ENCODE measurements around the gene OXA1L. TPM values are rescaled to one million over a fixed set of nuclear protein-coding genes. Genes with fewer than 3 reads are reported as not detected.
"Not testable (repeated sequence)": the region's sequence is repeated elsewhere in the genome, so short reads cannot be mapped to it uniquely, and the experiment has no call there.

OXA1L gene
- total and polyA plus RNA-seq, 4 donors, result 53.6 to 106 (median 61.8) TPM

GRCh38 chr14:22774011-22774706 is 7.7 kb downstream of the OXA1L start:
- DNase-seq (ENCODE audit: low spot score), result no peak
- 89% methylated on average over 10 of the region's 10 CpGs for WGBS
- Histone ChIP-seq H3K36me3 (ENCODE audit: control insufficient read depth in 4 of 4, insufficient read depth in 3 of 4, low read depth in 1 of 4, low read length in 3 of 4) (peaks cover 14 to 49% (median 33%) of the 10 kb centered on the region in 4 donors), H3K9me3 (ENCODE audit: control insufficient read depth in 4 of 4, low read length in 3 of 4) (no peaks in the 10 kb centered on the region), H3K4me3 (ENCODE audit: low read depth in 1 of 3, low read length in 3 of 3) (no peak overlapping the region), H3K27me3 (ENCODE audit: control insufficient read depth in 4 of 4, insufficient read depth in 4 of 4, low read length in 3 of 4) (no peaks in the 10 kb centered on the region), H3K27ac (ENCODE audit: low read depth in 1 of 2, low read length in 2 of 2) (no peak overlapping the region), H3K9ac (ENCODE audit: low read depth in 1 of 2, low read length in 2 of 2) (no peak overlapping the region), H3K4me1 (ENCODE audit: control insufficient read depth in 4 of 4, insufficient read depth in 4 of 4, low read length in 3 of 4) (no peaks in the 10 kb centered on the region)
- TF ChIP-seq TAF1 (conservative IDR thresholded peaks at IDR 0.05), result no peak
- no peak for TF ChIP-seq JUND (IDR thresholded peaks at IDR 0.05)
- TF ChIP-seq ATF3 (IDR thresholded peaks at IDR 0.05), result no peak
- no peak for TF ChIP-seq HNF4G (IDR thresholded peaks at IDR 0.05)
- no peak for TF ChIP-seq MAX (IDR thresholded peaks at IDR 0.05)
- no peak for TF ChIP-seq FOXA2 (IDR thresholded peaks at IDR 0.05)
- no peak for TF ChIP-seq HNF4A (conservative IDR thresholded peaks at IDR 0.05)
- TF ChIP-seq FOXA1 (IDR thresholded peaks at IDR 0.05), result no peak
- TF ChIP-seq RXRA (IDR thresholded peaks at IDR 0.05), result no peak
- no peak for TF ChIP-seq EGR1 (IDR thresholded peaks at IDR 0.05; ENCODE audit: low read depth in 2 of 2)
- TF ChIP-seq ZBTB33 (IDR thresholded peaks at IDR 0.05), result no peak
- no peak for TF ChIP-seq RAD21 (IDR thresholded peaks at IDR 0.05)

GRCh38 chr14:22776215-22776614 is 9.7 kb downstream of the OXA1L start:
- H3K4me1 ChIP-seq (ENCODE audit: control insufficient read depth in 4 of 4, insufficient read depth in 4 of 4, low read length in 3 of 4), result no peaks in the 10 kb centered on the region
- DNase-seq (ENCODE audit: low spot score), result no peak
- H3K4me3 ChIP-seq (ENCODE audit: low read depth in 1 of 3, low read length in 3 of 3), result no peak overlapping the region
- H3K27me3 ChIP-seq (ENCODE audit: control insufficient read depth in 4 of 4, insufficient read depth in 4 of 4, low read length in 3 of 4), result no peaks in the 10 kb centered on the region
- peaks cover under 1 to 28% (median 17%) of the 10 kb centered on the region in 4 donors for H3K36me3 ChIP-seq (ENCODE audit: control insufficient read depth in 4 of 4, insufficient read depth in 3 of 4, low read depth in 1 of 4, low read length in 3 of 4)
- no peak overlapping the region for H3K27ac ChIP-seq (ENCODE audit: low read depth in 1 of 2, low read length in 2 of 2)
- WGBS, result 96% methylated on average over 2 of the region's 2 CpGs
- no peaks in the 10 kb centered on the region for H3K9me3 ChIP-seq (ENCODE audit: control insufficient read depth in 4 of 4, low read length in 3 of 4)
- no peak for TF ChIP-seq ATF3 (IDR thresholded peaks at IDR 0.05)
- no peak for TF ChIP-seq SP1 (IDR thresholded peaks at IDR 0.05)
- TF ChIP-seq JUND (IDR thresholded peaks at IDR 0.05), result no peak
- TF ChIP-seq HNF4A (conservative IDR thresholded peaks at IDR 0.05), result no peak
- TF ChIP-seq ZBTB33 (IDR thresholded peaks at IDR 0.05), result no peak
- no peak for TF ChIP-seq REST (IDR thresholded peaks at IDR 0.05)
- no peak for TF ChIP-seq YY1 (IDR thresholded peaks at IDR 0.05)
- no peak for TF ChIP-seq GABPA (IDR thresholded peaks at IDR 0.05 in 1 of 2, conservative IDR thresholded peaks at IDR 0.05 in 1 of 2)
- TF ChIP-seq TAF1 (conservative IDR thresholded peaks at IDR 0.05), result no peak
- no peak for TF ChIP-seq RAD21 (IDR thresholded peaks at IDR 0.05)
- no peak for TF ChIP-seq HNF4G (IDR thresholded peaks at IDR 0.05)
- no peak overlapping the region for H3K9ac ChIP-seq (ENCODE audit: low read depth in 1 of 2, low read length in 2 of 2)

GRCh38 chr14:22776849-22777248 is 10.4 kb downstream of the OXA1L start:
- H3K9ac ChIP-seq (ENCODE audit: low read depth in 1 of 2, low read length in 2 of 2); H3K27ac ChIP-seq (ENCODE audit: low read depth in 1 of 2, low read length in 2 of 2); H3K27me3 ChIP-seq (ENCODE audit: control insufficient read depth in 4 of 4, insufficient read depth in 4 of 4, low read length in 3 of 4); H3K4me1 ChIP-seq (ENCODE audit: control insufficient read depth in 4 of 4, insufficient read depth in 4 of 4, low read length in 3 of 4); H3K4me3 ChIP-seq (ENCODE audit: low read depth in 1 of 3, low read length in 3 of 3); H3K9me3 ChIP-seq (ENCODE audit: control insufficient read depth in 4 of 4, low read length in 3 of 4); DNase-seq (ENCODE audit: low spot score): not testable (repeated sequence)
- WGBS, result 94% methylated on average over 8 of the region's 8 CpGs
- H3K36me3 ChIP-seq (ENCODE audit: control insufficient read depth in 4 of 4, insufficient read depth in 3 of 4, low read depth in 1 of 4, low read length in 3 of 4), result peaks cover 0 to 22% (median 11%) of the 10 kb centered on the region in 4 donors
